PC-3 (cell line): Measurements from ENCODE around the gene HPX.

Experiments used
- CTCF ChIP-seq: fragments of 300-600 bp; sonication (generic); conservative IDR thresholded peaks from 2 replicates; pipeline ENCODE4 v1.5.1; 2017; ENCODE audit warnings: antibody characterized with exemption, low read depth, mild to moderate bottlenecking, low read length
- EZH2phosphoT487 ChIP-seq: fragments of 300-600 bp; sonication (generic); IDR thresholded peaks from 2 replicates; pipeline ENCODE4 v1.6.1; 2018; ENCODE audit warnings: mild to moderate bottlenecking, antibody characterized with exemption, low read length, borderline replicate concordance

- TF ChIP-seq CTCF, result no peak
- no peak for TF ChIP-seq EZH2phosphoT487
Observed at GRCh38 chr11:6442441-6442840, 1.7 kb upstream of the HPX start.
